Activated effector memory CD4-positive, alpha-beta T cell treated with Interleukin-2 at 50 U/mL for 16 hours (primary cell): ENCODE results near the gene ATP10B.
"Not testable (repeated sequence)": the region's sequence is repeated elsewhere in the genome, so short reads cannot be mapped to it uniquely, and the experiment has no call there.

Experiments used
- DNase-seq: peaks from one replicate; pipeline ENCODE4 v3.0.0-alpha.2; 2020

The ATP10B gene

DNA sequence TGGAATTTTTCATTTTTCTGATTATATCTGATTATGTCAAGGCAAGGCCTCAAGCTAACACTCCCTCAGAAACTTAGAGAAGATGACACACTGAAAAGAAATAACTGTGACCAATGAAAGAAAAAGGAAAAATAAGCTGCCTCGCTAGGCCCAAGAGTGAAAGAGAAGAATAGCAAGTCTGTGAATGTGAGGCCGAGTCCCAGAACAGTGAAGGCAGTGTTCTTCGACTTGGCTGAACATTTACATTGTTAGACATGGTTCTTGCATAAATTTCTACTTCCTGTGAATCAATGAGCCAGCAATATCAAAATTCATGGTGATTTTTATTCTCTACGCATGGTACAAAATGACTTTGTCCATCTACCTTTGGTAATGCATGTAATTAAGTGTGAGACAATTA lies at the start of gene ATP10B:
Gene ATP10B (minus strand): TSS at position 163 of the 400 bp plus-strand sequence. CDS start 164,137 bp downstream, outside the sequence.
- no peak for DNase-seq

GRCh38 chr5:160901656-160902055 lies 49.6 kb upstream of the ATP10B start:
- no peak for DNase-seq

DNA sequence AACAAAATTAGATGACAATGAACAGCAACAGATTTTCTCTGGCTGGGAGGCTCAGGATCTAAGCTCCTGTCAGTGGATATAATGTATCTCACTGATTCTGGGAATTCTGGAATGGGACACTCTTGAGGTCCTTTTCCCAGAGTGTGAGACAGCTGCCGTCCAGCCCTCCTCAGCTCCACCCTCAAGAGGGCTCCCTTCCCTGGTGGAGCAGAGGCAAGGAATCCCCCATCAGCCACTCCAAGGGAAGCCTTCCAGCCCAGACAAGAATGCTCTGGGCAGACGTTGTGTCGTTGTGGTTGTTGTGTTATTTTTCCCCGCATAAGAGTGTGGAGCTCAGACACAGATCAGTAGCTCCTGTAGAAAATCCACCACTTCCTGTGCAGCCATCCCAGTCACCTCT lies 47.7 kb upstream of the ATP10B start:
- DNase-seq, result no peak

- not testable (repeated sequence) for DNase-seq
These were observed 41.4 kb upstream of the ATP10B start for GRCh38 chr5:160893180-160893964.

DNA sequence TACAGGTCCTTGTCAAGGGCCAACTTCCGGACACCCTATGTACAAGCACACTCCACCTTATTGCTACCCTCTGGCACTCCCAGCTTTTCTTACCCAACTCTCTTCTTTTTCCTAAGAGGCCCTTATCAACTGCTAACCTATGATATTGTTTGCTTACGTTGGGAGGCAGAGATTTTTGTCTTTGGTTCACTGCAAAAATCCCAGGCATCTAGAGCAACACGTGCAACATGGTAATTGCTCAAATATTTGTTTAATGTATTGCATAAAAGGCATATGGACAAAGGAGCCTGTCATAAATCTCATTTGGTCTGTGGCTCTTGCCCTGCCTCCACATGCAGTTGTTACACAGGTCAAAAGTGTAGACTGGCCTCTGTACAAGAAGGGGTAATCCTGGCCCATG lies 35.8 kb upstream of the ATP10B start:
- DNase-seq, result no peak

GRCh38 chr5:160873560-160874200 lies 21.7 kb upstream of the ATP10B start:
- not testable (repeated sequence) for DNase-seq

DNA sequence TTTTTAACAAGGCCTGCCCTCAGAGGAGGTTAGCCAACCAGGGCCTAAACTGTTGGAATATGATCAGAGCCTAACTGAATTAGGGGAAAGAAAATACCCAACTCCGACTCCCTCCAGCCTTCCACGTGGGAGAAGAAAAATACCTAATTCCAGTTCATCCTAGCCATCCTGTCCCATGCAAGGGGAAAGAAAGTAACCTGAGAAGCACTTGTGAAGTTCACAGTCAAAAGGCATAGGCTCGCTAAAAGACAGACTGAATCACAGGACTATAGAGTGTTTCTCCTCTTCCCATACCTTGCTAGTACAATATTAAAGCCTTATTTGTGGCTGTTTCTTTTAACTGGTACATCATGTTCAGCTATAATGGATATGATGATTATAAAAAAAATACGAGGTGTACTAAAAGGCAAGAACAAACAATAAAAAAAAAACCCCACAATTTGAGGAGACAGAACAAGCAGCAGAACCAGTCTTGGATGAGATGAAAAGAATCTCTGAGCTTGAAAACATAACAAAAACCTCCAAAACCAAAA lies 18.0 kb upstream of the ATP10B start:
- DNase-seq, result no peak

- no peak for DNase-seq
These were observed 16.0 kb upstream of the ATP10B start for GRCh38 chr5:160867976-160868375.

GRCh38 chr5:160851451-160851850 lies 560 bp downstream of the ATP10B start:
- no peak for DNase-seq

DNA sequence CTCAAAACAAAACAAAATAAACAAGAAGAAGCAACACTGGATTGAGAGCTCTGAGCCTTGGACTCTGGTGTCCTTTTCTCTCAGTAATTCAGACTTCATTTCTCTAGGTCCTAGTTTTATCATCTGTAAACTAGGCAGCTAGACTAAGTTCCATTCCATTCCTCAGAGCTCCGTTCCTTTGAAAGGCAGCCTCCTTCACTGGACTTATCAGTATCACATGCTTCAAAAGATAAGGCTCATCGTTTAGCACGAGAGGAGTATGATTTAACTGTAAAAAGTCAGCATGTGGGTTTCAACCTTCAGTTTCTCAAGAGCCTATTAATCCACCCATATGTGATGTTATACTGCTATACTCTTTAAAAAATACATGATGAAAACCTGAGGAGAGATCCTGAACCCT lies 1.6 kb downstream of the ATP10B start:
- no peak for DNase-seq

GRCh38 chr5:160847526-160848085 lies 4.4 kb downstream of the ATP10B start:
- DNase-seq, result no peak

DNA sequence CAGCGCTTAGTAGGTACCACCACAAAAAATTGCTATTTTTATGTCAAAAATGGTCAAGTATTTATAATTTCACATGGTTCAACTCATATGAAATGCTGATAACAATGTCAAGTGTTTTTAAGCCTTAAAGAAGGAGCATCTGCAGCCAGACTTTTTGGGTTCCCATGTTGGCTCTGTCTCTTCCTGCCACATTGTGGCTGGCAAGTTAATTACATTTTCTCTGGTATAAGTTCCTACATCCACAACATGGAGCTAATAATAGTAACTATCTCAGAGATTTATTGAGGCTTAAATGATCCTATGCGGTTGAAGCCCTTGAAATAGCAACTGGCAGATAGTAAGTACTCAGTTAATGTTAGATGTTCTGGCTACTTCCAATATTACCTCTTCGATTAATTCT lies 5.4 kb downstream of the ATP10B start:
- no peak for DNase-seq

GRCh38 chr5:160844177-160844576 lies 7.8 kb downstream of the ATP10B start:
- no peak for DNase-seq

GRCh38 chr5:160843240-160843639 lies 8.8 kb downstream of the ATP10B start:
- no peak for DNase-seq

GRCh38 chr5:160837749-160838593 lies 14.0 kb downstream of the ATP10B start:
- no peak for DNase-seq

DNA sequence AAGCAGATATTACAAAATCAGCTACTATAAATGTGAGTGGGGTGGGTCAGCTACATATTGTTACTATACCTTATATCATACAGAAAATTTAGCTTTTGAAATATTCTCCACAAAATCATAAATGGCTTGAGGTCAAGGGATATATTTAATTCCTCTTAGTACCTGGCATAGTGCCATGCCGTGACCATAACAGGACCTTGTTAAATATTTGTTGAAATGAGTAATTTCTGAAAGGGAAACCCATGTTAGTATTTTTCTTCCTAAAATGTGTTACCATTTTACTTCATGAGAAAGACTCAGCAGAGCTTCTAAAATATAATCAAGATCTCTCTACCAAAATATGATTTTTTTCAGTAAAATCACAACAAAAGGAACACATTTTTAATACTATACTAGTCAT lies 14.8 kb downstream of the ATP10B start:
- no peak for DNase-seq

DNA sequence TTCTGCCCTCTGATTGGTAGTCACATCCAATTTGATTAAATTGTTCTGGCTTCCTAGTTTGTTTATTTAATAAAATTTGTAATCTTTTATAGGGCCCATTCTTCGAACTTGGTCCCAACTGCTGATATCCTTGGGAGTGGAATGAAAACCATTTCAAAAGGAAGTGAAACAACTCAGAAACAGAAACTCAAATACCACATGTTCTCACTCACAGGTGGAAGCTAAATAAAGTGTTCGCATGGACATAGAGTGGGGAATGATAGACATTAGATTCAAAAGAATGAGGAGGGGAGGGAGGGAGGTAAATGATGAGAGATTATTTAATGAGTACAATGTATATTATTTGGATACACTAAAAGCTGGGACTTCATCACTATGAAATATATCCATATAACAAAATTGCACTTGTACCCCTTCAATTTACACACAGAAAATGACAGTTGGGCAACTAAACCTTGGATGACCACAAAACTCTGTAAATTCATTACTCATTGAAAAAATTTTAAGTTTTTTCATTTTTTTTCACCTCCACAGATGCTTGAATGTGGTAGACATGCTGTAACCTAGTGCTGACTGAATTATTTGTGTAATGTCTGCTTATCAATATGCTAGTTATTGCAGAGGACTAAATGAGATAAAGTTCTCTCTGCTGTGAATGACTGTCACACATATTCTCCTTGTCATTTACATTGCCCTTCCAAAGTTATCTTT lies 16.0 kb downstream of the ATP10B start:
- DNase-seq, result no peak

DNA sequence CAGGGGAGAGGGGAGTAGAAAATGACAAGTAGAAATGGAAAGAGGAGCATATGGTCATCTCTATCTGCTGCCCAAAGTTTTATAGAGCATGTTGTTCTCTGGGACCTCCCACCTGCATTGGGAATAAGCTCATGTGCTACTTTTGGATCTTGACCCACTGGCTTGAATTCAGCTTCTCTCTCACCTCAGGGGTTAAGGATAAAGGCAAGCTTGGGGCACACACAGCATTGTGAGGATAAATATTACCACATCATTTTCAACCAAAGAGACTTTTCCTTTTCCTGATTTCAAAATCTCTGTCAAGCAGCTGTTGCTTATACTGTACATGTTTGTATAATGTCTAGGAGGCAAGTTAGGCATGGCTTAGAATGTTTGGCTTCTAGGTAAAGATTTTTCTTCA lies 16.6 kb downstream of the ATP10B start:
- no peak for DNase-seq

DNA sequence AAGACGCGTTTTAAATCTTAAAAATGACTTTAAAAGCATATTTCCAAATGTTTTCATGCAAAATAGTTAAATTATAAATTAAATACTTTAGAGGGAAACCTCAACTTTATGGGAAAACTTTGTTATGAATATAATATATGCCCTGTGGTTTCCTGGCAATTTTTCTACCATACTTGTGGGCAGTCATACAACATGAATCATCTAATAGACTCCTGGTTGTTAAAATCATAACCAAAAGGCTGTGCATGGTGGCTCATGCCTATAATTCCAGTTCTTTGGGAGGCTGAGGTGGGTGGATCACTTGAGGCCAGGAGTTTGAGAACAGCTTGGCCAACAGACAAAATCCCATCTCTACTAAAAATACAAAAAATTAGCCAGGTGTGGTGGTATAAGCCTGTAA lies 18.2 kb downstream of the ATP10B start:
- DNase-seq, result no peak

DNA sequence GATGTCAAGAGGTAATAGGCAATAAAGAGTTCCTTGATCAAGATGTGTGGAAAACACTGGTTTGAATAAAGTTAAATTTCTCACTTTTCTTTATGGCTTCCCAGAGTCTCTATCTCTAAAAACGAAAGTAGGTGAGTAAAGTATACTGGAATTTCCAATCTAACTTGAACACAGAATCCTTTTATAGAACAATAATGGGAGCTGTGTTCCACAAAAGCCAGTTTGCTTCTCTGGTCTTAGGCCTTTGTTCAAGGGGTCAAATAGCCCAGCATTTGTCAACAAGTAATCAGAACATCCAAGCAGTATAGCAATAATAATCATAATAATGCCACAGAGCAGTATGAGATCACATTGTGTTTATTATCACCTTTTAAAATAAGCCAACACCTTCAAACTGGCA lies 20.2 kb downstream of the ATP10B start:
- no peak for DNase-seq

- no peak for DNase-seq
These were observed 27.6 kb downstream of the ATP10B start for GRCh38 chr5:160824301-160825001.

- DNase-seq, result not testable (repeated sequence)
These were observed 39.0 kb downstream of the ATP10B start for GRCh38 chr5:160812996-160813395.
